Loucy (cell line): ENCODE measurements around the gene CHST9.
A peak's percentile ranks its signal among the peaks of the same experiment; 100 is the strongest.

Source experiments
- H2AFZ ChIP-seq: fragments of 200-600 bp; sonication (generic); 2 replicates; pipeline ENCODE4 v1.6.0; 2016; ENCODE audit warnings: antibody characterized with exemption, mild to moderate bottlenecking, low read length, moderate library complexity
- H3F3A ChIP-seq: fragments of 200-600 bp; 2 replicates; pipeline ENCODE4 v1.6.0; 2016; ENCODE audit warnings: antibody characterized with exemption, low read depth, mild to moderate bottlenecking
- H3K27me3 ChIP-seq: fragments of 200-600 bp; sonication (generic); 2 replicates; pipeline ENCODE4 v1.6.1; 2014; ENCODE audit warnings: low read length, mild to moderate bottlenecking; ENCODE audit not compliant: insufficient read depth, poor library complexity, severe bottlenecking
- H3K36me3 ChIP-seq: fragments of 200-600 bp; sonication (generic); 2 replicates; pipeline ENCODE4 v1.6.1; 2016; ENCODE audit warnings: low read length; ENCODE audit not compliant: insufficient read depth
- H3K4me1 ChIP-seq: fragments of 200-600 bp; sonication (generic); 2 replicates; pipeline ENCODE4 v1.5.1; 2014; ENCODE audit warnings: low read length, mild to moderate bottlenecking; ENCODE audit not compliant: insufficient read depth, poor library complexity, severe bottlenecking
- H3K4me2 ChIP-seq: fragments of 200-600 bp; sonication (generic); 2 replicates; pipeline ENCODE4 v1.6.0; 2014; ENCODE audit warnings: antibody characterized with exemption, low read length, low read depth, mild to moderate bottlenecking; ENCODE audit not compliant: poor library complexity, severe bottlenecking
- H3K4me3 ChIP-seq: fragments of 200-600 bp; sonication (generic); 2 replicates; pipeline ENCODE4 v1.5.1; 2014; ENCODE audit warnings: low read length, mild to moderate bottlenecking, mixed read lengths; ENCODE audit not compliant: poor library complexity, severe bottlenecking
- H3K79me2 ChIP-seq: fragments of 200-600 bp; sonication (generic); 2 replicates; pipeline ENCODE4 v1.6.1; 2014; ENCODE audit warnings: low read length; ENCODE audit not compliant: insufficient read depth
- H3K9ac ChIP-seq: fragments of 200-600 bp; sonication (generic); 2 replicates; pipeline ENCODE4 v1.6.0; 2014; ENCODE audit warnings: mild to moderate bottlenecking, low read depth, low read length, moderate library complexity; ENCODE audit not compliant: poor library complexity, severe bottlenecking
- H3K9me2 ChIP-seq: fragments of 200-600 bp; sonication (generic); replicated peaks from 2 replicates; pipeline ENCODE4 v1.6.1; 2016; ENCODE audit warnings: low read depth, low read length, mixed read lengths
- H3K9me3 ChIP-seq: fragments of 200-600 bp; sonication (generic); 2 replicates; pipeline ENCODE4 v1.6.1; 2014; ENCODE audit warnings: mild to moderate bottlenecking, antibody characterized with exemption, low read length, low read depth; ENCODE audit not compliant: insufficient read depth
- H4K20me1 ChIP-seq: fragments of 200-600 bp; sonication (generic); 2 replicates; pipeline ENCODE4 v1.6.0; 2014; ENCODE audit warnings: antibody characterized with exemption, low read length, mild to moderate bottlenecking; ENCODE audit not compliant: insufficient read depth, poor library complexity, severe bottlenecking
- CTCF ChIP-seq: fragments of 200-600 bp; sonication (generic); conservative IDR thresholded peaks from 2 replicates; pipeline ENCODE4 v1.5.1; 2014; ENCODE audit warnings: mild to moderate bottlenecking, antibody characterized with exemption, low read length
- EZH2phosphoT487 ChIP-seq: fragments of 200-600 bp; IDR thresholded peaks from 2 replicates; pipeline ENCODE4 v1.6.1; 2018; ENCODE audit warnings: antibody characterized with exemption, mild to moderate bottlenecking, moderate library complexity, borderline replicate concordance

Gene CHST9

GRCh38 chr18:26919627-26920026 is 265.5 kb downstream of the CHST9 start:
- no peak for TF ChIP-seq EZH2phosphoT487
- no peak for TF ChIP-seq CTCF
- Histone ChIP-seq H3K4me3 (no peak overlapping the region), H3K4me1 (no peaks in the 10 kb centered on the region), H3K9me2 (no peaks in the 10 kb centered on the region), H3K36me3 (no peaks in the 10 kb centered on the region), H3K9ac (no peak overlapping the region), H3K79me2 (no peaks in the 10 kb centered on the region), H4K20me1 (no peaks in the 10 kb centered on the region), H3K9me3 (no peaks in the 10 kb centered on the region), H3F3A (no peaks in the 10 kb centered on the region), H3K27me3 (no peaks in the 10 kb centered on the region), H2AFZ (peak overlapping the region; percentile 42; the same call in 1 of the 2 replicates), H3K4me2 (no peak overlapping the region)

- no peak overlapping the region for H3K4me2 ChIP-seq
- no peaks in the 10 kb centered on the region for H3K27me3 ChIP-seq
- H3K4me3 ChIP-seq, result no peak overlapping the region
- H3K4me1 ChIP-seq, result no peaks in the 10 kb centered on the region
- H4K20me1 ChIP-seq, result no peaks in the 10 kb centered on the region
- no peaks in the 10 kb centered on the region for H3K9me3 ChIP-seq
- H3K36me3 ChIP-seq, result no peaks in the 10 kb centered on the region
- H3K9ac ChIP-seq, result no peak overlapping the region
- H2AFZ ChIP-seq, result no peak overlapping the region
- H3K79me2 ChIP-seq, result no peaks in the 10 kb centered on the region
- no peaks in the 10 kb centered on the region for H3K9me2 ChIP-seq
- H3F3A ChIP-seq, result no peaks in the 10 kb centered on the region
- TF ChIP-seq CTCF (no peak), EZH2phosphoT487 (no peak)
Observed at GRCh38 chr18:26919201-26919600, 265.9 kb downstream of the CHST9 start.

- Histone ChIP-seq H3K36me3 (no peaks in the 10 kb centered on the region), H3K9ac (no peak overlapping the region), H3K79me2 (no peaks in the 10 kb centered on the region), H3F3A (no peaks in the 10 kb centered on the region), H4K20me1 (no peaks in the 10 kb centered on the region), H3K4me2 (no peak overlapping the region), H3K9me3 (no peaks in the 10 kb centered on the region), H3K4me1 (no peaks in the 10 kb centered on the region), H3K27me3 (no peaks in the 10 kb centered on the region), H2AFZ (0 out of 2 replicates have a peak overlapping the region, but pooled peaks have one; percentile 50), H3K4me3 (no peak overlapping the region), H3K9me2 (no peaks in the 10 kb centered on the region)
- TF ChIP-seq EZH2phosphoT487, result no peak
- no peak for TF ChIP-seq CTCF
Observed at GRCh38 chr18:26911840-26912239, 273.3 kb downstream of the CHST9 start.
